GM12875 (cell line): Measurements from ENCODE around the gene LY86.

Source experiments
- H3K4me3 ChIP-seq: one replicate; pipeline ENCODE4 v1.5.1; 2011; ENCODE audit warnings: low read depth, low read length, control low read depth
- CTCF ChIP-seq: IDR thresholded peaks from 2 replicates; pipeline ENCODE4 v1.5.1; 2011; ENCODE audit warnings: low read depth, mild to moderate bottlenecking, control low read depth, inconsistent platforms, low read length, moderate library complexity, borderline replicate concordance; ENCODE audit not compliant: insufficient read depth

Gene LY86

GRCh38 chr6:6633898-6634734 is 45.6 kb downstream of the LY86 start:
- H3K4me3 ChIP-seq, result no peak overlapping the region
- TF ChIP-seq CTCF, result no peak

GRCh38 chr6:6634735-6635075 is 46.2 kb downstream of the LY86 start:
- no peak overlapping the region for H3K4me3 ChIP-seq
- no peak for TF ChIP-seq CTCF

GRCh38 chr6:6635291-6635690 is 46.8 kb downstream of the LY86 start:
- no peak for TF ChIP-seq CTCF

GRCh38 chr6:6635869-6636268 is 47.3 kb downstream of the LY86 start:
- no peak for TF ChIP-seq CTCF
- H3K4me3 ChIP-seq, result no peak overlapping the region

More at GRCh38 chr6:6635291-6635690, 46.8 kb downstream of the LY86 start:
- H3K4me3 ChIP-seq, result no peak overlapping the region

GRCh38 chr6:6639572-6639971 is 51.1 kb downstream of the LY86 start:
- no peak for TF ChIP-seq CTCF
- no peak overlapping the region for H3K4me3 ChIP-seq

- no peak overlapping the region for H3K4me3 ChIP-seq
- no peak for TF ChIP-seq CTCF
These were observed 52.4 kb downstream of the LY86 start for GRCh38 chr6:6640926-6641325.

- no peak for TF ChIP-seq CTCF
- no peak overlapping the region for H3K4me3 ChIP-seq
These were observed 54.9 kb downstream of the LY86 start for GRCh38 chr6:6643398-6643797.
